ENCODE results near the gene OSCAR.

The OSCAR gene

DNA sequence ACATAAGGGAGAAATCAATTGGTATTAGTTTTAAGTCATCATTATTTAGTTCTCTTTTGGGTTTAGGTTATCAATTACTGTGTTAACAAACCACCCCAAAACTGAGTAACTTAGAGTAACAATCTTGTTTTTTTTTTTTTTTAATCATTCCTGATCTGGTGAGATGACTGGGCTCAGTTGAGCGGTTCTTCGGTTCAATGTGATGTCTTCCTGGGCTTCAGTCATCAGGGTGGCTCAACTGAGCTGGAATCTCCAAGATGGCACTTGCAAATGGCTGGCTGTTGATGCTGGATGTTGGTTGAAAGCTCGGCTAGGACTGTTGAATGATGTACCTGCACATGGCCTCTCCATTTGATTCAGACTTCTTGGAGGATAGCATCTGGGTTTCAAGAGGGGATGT lies 16.2 kb downstream of the OSCAR start:
- in situ Hi-C loops (cut with HindIII; ENCODE audit: low sequenced_read_pairs) = no loop called here
- no peak for DNase-seq (ENCODE audit: low read depth, low spot score)
- H3K4me3 ChIP-seq (ENCODE audit: low read depth, low read length) = no peak overlapping the region
- TF ChIP-seq, protein P1, sequence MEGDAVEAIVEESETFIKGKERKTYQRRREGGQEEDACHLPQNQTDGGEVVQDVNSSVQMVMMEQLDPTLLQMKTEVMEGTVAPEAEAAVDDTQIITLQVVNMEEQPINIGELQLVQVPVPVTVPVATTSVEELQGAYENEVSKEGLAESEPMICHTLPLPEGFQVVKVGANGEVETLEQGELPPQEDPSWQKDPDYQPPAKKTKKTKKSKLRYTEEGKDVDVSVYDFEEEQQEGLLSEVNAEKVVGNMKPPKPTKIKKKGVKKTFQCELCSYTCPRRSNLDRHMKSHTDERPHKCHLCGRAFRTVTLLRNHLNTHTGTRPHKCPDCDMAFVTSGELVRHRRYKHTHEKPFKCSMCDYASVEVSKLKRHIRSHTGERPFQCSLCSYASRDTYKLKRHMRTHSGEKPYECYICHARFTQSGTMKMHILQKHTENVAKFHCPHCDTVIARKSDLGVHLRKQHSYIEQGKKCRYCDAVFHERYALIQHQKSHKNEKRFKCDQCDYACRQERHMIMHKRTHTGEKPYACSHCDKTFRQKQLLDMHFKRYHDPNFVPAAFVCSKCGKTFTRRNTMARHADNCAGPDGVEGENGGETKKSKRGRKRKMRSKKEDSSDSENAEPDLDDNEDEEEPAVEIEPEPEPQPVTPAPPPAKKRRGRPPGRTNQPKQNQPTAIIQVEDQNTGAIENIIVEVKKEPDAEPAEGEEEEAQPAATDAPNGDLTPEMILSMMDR (IDR thresholded peaks at IDR 0.05; ENCODE audit: low read depth, low read length) = no peak

DNA sequence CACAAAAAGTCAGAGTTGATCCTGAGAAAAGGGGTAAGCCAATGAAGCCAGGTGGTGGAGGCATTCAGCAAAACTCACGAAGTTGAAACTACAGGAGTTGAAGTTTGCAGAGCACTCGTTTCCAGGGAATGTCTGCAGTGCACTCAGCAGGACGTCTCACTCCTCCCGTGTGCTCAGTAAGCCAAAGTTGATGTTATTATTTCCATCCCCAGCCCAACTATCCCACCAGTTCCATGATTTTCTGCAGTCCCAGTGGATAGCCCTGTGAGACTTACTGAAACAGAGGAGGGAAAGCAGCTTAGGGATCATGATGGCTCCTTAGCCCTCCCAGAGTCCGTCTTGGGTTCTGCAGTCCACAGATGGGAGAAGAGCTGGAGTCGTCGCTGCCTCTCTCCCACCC lies 19.6 kb downstream of the OSCAR start, which contains the start of gene TARM1:
TSS of gene TARM1 (minus strand) at position 334 of the 400 bp plus-strand sequence. CDS start at position 309, 25 bp downstream.
- TF ChIP-seq, protein P1 (IDR thresholded peaks at IDR 0.05; ENCODE audit: low read depth, low read length) = no peak
- H3K4me3 ChIP-seq (ENCODE audit: low read depth, low read length) = no peak within 1 kb of the TSS
- no peak for DNase-seq (ENCODE audit: low read depth, low spot score)
- in situ Hi-C loops (cut with HindIII; ENCODE audit: low sequenced_read_pairs) = no loop called here

DNA sequence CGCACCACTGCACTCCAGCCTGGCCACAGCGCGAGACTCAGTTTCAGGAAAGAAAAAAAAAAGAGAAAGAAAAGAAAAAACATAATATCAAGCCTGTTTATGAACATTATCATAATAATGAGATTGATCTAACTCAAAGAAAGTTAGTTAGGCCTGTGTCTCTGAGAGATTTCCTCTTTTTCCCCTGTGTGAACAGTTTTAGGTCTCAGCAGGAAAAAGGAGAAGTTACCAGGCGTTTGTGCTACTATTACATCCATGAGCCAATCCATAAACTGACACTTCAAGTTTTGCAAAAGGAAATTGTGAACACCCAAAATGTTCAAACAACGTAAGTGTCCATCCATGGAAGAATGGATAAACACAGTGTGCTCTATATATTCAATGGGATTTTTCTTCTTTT lies 23.3 kb downstream of the OSCAR start:
- TF ChIP-seq, protein P1 (IDR thresholded peaks at IDR 0.05; ENCODE audit: low read depth, low read length) = no peak
- DNase-seq (ENCODE audit: low read depth, low spot score) = no peak
- no peak overlapping the region for H3K4me3 ChIP-seq (ENCODE audit: low read depth, low read length)
- in situ Hi-C loops (cut with HindIII; ENCODE audit: low sequenced_read_pairs) = no loop called here

DNA sequence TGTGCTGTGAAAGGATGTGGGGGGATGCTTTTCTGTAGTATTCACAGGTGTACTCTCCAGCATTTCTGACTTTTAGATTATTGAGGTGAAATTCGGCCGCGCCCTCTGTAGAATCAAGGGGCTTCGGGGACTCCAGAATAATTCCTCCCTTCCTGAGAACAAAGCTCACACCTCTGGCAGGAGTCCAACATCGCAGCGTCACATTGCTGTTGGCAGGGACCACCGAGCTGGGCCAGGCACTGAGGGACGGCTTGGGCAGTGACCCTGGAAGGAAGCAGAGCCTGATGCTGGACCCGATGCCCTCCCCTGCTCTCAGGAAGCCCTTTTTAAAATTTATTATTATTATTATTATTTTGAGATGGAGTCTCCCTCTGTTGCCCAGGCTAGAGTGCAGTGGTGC lies 25.8 kb downstream of the OSCAR start:
- DNase-seq (ENCODE audit: low read depth, low spot score) = no peak
- no peak overlapping the region for H3K4me3 ChIP-seq (ENCODE audit: low read depth, low read length)
- TF ChIP-seq, protein P1 (IDR thresholded peaks at IDR 0.05; ENCODE audit: low read depth, low read length) = no peak
- in situ Hi-C loops (cut with HindIII; ENCODE audit: low sequenced_read_pairs) = no loop called here

DNA sequence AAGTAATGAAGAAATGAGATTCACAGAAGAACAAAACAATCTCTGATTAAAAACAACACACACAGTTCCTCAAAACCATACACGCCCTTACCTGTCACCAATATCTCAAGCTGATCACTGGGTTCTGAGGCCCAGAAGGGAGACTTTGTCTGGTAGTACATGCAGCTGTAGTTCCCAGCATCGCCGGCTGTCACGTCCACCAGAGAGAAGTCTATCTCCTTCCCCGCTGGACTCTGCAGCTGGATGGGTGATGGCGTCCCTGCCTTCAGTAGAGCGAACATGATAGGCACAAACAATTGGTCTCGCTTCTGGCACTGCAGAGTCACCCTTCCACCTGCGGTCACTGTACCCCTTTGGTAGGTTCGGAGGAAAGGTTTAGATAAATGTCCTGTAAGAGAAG lies 26.8 kb downstream of the OSCAR start:
- TF ChIP-seq, protein P1 (IDR thresholded peaks at IDR 0.05; ENCODE audit: low read depth, low read length) = no peak
- H3K4me3 ChIP-seq (ENCODE audit: low read depth, low read length) = no peak overlapping the region
- no peak for DNase-seq (ENCODE audit: low read depth, low spot score)
- in situ Hi-C loops (cut with HindIII; ENCODE audit: low sequenced_read_pairs) = no loop called here

DNA sequence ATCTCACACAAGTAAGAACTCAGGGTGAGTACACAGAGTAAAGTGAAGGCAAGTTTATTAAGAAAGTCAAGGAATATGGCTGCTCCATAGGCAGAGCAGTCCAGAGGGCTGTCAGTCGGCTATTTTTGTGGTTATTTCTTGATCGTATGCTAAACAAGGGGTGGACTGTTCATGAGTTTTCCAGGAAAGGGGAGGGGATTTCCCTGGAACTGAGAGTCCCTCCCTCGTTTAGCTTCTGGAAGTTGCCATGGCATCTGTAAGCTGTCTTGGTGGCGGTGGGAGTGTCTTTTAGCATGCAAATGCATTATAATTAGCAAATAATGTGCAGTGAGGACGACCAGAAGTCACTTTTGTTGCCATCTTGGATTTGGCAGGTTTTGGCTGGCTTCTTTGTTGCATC lies 31.1 kb downstream of the OSCAR start:
- DNase-seq (ENCODE audit: low read depth, low spot score) = no peak
- in situ Hi-C loops (cut with HindIII; ENCODE audit: low sequenced_read_pairs) = no loop called here
- TF ChIP-seq, protein P1 (IDR thresholded peaks at IDR 0.05; ENCODE audit: low read depth, low read length) = no peak
- no peak overlapping the region for H3K4me3 ChIP-seq (ENCODE audit: low read depth, low read length)

Data from astrocyte of the spinal cord (primary cell).